AG04449 (cell line): ENCODE results near the gene PRDM5.

Experiments used
- CTCF ChIA-PET: fragments of 350-600 bp; formaldehyde crosslinking; extraction: SDS; loops from one replicate; lab custom pipeline; 2021; ENCODE audit warnings: antibody characterized with exemption; lab: Yijun Ruan, JAX
- POLR2A ChIA-PET: fragments of 400-600, 350-600 bp; formaldehyde crosslinking; extraction: SDS; loops from one replicate; lab custom pipeline; 2020; ENCODE audit warnings: antibody characterized with exemption, inconsistent platforms; lab: Yijun Ruan, JAX
- DNase-seq: peaks from one replicate; pipeline ENCODE4 v3.0.0-alpha.2; 2010; ENCODE audit warnings: low read depth, low spot score
- H3K4me3 ChIP-seq: 2 replicates; pipeline ENCODE4 v1.5.1; 2011; ENCODE audit warnings: low read depth, mild to moderate bottlenecking, control low read depth, low read length
- CTCF ChIP-seq: IDR thresholded peaks from one replicate; pipeline ENCODE4 v1.5.1; 2011; ENCODE audit warnings: mild to moderate bottlenecking, moderate library complexity, low read length, control low read depth, inconsistent platforms; ENCODE audit not compliant: insufficient read depth; ENCODE audit errors: missing control alignments

PRDM5 gene

GRCh38 chr4:120858776-120859175 lies 63.8 kb downstream of the PRDM5 start:
- TF ChIP-seq CTCF = no peak
- no peak overlapping the region for H3K4me3 ChIP-seq
- CTCF ChIA-PET = no interaction called here
- DNase-seq = no peak
- POLR2A ChIA-PET = no interaction called here

GRCh38 chr4:120857312-120857711 lies 65.2 kb downstream of the PRDM5 start:
- CTCF ChIA-PET = interaction anchor here (0.9 kb wide), 1 partner anchor 18 kb away, joined by 3 read pairs; no protein-coding TSS in a partner anchor

GRCh38 chr4:120856294-120856693 lies 66.2 kb downstream of the PRDM5 start:
- ChIA-PET CTCF (no interaction called here), POLR2A (no interaction called here)
- TF ChIP-seq CTCF = no peak
- DNase-seq = no peak
- no peak overlapping the region for H3K4me3 ChIP-seq

More at GRCh38 chr4:120857312-120857711, 65.2 kb downstream of the PRDM5 start:
- H3K4me3 ChIP-seq = no peak overlapping the region
- POLR2A ChIA-PET = no interaction called here
- no peak for TF ChIP-seq CTCF
- no peak for DNase-seq

- POLR2A ChIA-PET = no interaction called here
- H3K4me3 ChIP-seq = no peak overlapping the region
- CTCF ChIA-PET = no interaction called here
- TF ChIP-seq CTCF = no peak
- no peak for DNase-seq
Observed at GRCh38 chr4:120855307-120856001, 67.1 kb downstream of the PRDM5 start.

GRCh38 chr4:120853161-120853935 lies 69.2 kb downstream of the PRDM5 start:
- POLR2A ChIA-PET = no interaction called here
- DNase-seq = no peak
- CTCF ChIA-PET = interaction anchor here (1.6 kb wide), 1 partner anchor 10 kb away, joined by 6 read pairs; no protein-coding TSS in a partner anchor
- no peak for TF ChIP-seq CTCF
- no peak overlapping the region for H3K4me3 ChIP-seq

- H3K4me3 ChIP-seq = no peak overlapping the region
- no peak for TF ChIP-seq CTCF
- ChIA-PET POLR2A (interaction anchor here (1.0 kb wide), 1 partner anchor 9 kb away, joined by 4 read pairs; no protein-coding TSS in a partner anchor), CTCF (no interaction called here)
- peak; percentile 41 for DNase-seq
Observed at GRCh38 chr4:120850018-120850599, 72.4 kb downstream of the PRDM5 start.
